HG03469 (cell line): Measurements from ENCODE around the gene RAB6A.
"Not testable (repeated sequence)": the region's sequence is repeated elsewhere in the genome, so short reads cannot be mapped to it uniquely, and the experiment has no call there.

Source experiments
- ATAC-seq: cut with Tn5 transposase; IDR thresholded peaks from one replicate; pipeline ENCODE4 v1.9.1; 2021; ENCODE audit warnings: mild to moderate bottlenecking, moderate library complexity, moderate number of reproducible peaks; ENCODE audit not compliant: unreplicated experiment

Gene RAB6A

DNA sequence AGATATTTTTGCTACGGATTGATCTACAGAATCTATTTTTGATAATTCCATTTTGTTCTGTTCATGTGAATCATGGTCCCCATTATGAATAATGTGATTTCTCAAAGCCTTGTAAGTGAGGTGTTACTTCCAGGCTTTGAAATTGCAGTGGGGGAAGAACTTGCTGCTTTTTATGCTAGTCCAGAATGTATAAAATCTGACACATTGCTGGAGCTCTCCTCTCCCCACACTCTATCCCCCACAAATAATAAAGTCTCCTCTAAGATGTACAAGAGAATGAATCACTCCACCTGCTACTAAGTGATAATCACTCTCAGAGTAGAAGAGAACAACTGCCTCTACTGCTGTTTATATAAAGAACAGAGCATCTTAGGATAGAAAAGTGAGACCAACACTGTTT, 5.9 kb upstream of the RAB6A start:
- ATAC-seq, result no peak

GRCh38 chr11:73762732-73763131, 1.9 kb upstream of the RAB6A start:
- ATAC-seq, result no peak

DNA sequence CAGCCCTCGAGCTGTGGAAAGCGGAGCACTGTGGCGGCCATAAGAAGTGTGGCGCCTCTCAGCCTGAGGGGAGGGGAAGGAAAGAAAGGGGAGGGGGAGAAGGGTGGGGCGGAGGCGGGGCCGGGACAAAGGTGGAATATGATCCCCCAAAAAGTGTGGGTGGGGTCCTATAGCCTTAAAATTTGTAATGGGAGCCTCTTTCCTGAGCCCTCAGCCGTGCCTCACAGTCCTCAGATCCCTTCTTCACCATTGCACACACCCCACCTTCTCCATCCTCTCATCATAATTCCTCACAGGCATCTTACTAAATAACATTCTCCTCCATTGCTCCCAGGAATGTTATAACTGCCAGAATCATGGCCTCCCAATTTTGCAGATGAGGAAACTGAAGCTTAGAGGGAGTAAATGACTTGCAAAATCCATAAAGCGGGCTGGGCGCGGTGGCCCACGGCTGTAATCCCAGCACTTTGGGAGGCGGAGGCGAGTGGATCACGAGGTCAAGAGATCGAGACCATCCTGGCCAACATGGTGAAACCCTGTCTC, 600 bp upstream of the RAB6A start:
- no peak for ATAC-seq

GRCh38 chr11:73760135-73760678, 667 bp downstream of the RAB6A start:
- ATAC-seq, result no peak

DNA sequence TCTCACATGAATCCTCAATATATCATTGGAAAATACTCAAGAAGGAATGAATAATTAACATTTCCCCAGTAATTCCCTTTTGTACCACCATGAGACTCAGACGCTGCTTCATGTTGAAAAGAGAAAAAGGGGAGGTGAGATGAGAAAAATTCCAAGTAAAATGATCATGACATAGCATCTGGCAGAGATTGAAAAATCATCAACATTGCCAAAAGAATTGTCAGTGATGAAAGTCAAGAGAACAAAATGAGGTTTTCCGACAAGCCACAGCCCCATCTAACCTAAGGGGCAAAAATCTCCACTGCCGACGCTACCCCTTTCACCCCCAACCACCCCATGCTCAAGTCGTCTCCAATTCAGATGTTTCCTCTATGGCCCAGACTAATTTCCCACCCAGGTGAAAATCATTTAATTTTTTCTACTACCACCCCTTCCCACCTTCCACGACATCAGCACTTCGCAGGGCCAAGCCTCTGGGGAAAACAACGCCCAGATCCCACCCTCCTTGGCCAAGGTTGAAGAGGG, 1.2 kb downstream of the RAB6A start:
- no peak for ATAC-seq

- ATAC-seq, result no peak
Observed at GRCh38 chr11:73758451-73758850, 2.4 kb downstream of the RAB6A start.

DNA sequence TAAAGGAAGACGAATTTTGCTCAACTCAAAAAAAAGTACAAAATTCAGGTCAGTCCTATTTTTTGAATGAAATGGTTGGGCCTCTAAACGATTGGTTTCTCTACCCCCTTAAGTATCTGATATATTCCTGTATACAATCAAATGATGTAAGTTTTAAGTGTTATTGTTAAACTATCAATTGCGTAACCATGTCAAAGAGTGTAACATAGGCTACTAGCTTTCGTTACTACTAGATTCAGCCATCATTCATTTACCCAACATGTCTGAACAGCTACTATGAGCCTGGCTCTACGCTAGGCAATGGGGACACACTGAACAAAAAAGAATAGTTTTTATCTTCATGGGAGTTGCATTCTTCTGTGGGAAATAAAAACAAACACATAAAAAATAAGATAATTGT, 3.3 kb downstream of the RAB6A start:
- ATAC-seq, result no peak

DNA sequence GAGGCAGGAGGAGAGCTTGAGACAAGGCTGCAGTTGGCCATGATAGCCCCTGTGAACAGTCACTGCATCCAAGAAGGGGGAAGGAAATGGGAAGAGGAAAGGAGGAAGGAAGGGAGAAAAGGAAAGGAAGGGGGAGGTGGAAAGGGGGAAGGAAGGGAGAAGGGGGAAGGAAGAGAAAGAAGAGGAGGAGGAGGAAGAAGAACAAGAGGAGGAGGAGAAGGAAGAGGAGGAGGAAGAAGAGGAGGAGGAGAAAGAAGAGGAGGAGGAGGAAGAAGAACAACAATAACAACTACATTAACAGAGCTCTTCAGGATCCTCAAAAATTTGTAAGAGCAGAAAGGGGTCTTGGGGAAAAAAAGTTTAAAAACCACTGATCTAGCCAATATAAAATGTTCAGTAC, 5.2 kb downstream of the RAB6A start:
- ATAC-seq, result no peak

DNA sequence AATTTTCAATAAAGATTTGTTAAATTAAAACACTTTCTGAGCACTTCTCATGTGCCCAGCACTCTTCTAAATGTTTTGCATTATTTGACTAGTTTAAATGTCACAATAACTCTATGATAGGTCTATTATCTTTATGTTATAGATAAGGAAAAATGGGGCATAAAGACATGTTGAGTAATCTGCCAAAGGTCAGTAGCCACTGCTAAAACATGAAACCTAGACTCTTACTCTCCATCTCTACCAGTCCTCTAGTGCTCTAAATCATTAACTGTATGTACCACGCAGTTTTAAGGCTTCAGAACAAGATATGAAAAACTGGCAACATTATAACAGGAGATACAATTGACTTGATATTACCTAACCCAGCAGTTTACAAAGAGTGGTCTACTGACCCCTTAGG, 6.9 kb downstream of the RAB6A start:
- ATAC-seq, result no peak

DNA sequence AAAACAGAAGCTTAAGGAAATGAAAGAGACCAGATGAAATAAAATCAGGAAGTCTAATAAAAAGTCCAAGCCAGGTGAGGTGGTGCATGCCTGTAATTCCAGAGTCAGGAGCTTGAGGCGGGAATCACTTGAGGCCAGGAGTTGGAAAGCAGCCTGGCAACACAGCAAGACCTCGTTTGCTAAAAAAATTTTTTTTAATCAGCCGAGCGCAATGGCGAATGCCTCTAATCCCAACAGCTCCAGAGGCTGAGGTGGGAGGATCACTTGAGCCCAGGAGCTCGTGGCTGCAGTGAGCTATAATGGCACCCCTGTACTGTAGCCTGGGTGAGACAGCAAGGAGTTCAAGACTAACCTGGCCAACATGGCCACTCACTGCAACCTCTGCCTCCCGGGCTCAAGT, 8.0 kb downstream of the RAB6A start:
- no peak for ATAC-seq

DNA sequence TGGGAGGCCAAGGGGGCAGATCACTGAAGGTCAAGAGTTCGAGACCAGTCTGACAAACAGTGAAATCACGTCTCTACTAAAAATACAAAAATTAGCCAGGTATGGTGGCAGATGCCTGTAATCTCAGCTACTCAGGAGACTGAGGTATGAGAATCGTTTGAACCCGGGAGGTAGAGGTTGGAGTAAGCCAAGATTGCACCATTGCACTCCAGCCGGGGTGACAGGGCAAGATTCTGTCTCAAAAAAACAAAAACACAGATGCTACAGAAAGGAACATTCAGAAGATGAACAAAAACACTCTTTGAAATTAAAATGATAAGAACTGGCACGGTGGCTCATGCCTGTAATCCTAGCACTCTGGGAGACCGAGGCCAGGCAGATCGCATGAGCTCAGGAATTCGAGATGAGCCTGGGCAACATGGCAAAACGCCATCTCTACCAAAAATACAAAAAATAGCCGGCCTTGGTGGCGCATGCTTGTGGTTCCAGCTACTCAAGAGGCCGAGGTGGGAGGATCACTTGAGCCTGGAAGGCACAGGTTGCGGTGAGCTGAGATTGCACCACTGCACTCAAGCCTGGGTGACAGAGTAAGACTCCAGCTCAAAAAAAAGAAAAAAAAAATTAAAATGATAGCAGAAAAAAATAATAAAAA, 8.5 kb downstream of the RAB6A start:
- no peak for ATAC-seq

GRCh38 chr11:73750862-73751261, 10.0 kb downstream of the RAB6A start:
- ATAC-seq, result not testable (repeated sequence)

DNA sequence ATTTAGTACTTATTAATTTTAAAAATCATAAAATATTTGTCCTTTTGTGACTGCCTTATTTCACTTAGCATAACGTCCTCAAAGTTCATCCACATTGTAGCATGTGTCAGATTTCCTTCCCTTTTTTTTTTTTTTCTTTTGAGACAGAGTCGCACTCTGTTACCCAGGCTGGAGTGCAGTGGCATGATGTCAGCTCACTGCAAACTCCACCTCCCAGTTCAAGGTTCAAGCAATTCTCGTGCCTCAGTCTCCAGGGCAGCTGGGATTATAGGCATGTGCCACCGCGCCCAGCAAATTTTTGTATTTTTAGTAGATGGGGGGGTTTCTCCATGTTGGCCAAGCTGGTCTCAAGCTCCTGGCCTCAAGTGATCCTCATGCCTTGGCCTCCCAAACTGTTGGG, 10.6 kb downstream of the RAB6A start:
- no peak for ATAC-seq

DNA sequence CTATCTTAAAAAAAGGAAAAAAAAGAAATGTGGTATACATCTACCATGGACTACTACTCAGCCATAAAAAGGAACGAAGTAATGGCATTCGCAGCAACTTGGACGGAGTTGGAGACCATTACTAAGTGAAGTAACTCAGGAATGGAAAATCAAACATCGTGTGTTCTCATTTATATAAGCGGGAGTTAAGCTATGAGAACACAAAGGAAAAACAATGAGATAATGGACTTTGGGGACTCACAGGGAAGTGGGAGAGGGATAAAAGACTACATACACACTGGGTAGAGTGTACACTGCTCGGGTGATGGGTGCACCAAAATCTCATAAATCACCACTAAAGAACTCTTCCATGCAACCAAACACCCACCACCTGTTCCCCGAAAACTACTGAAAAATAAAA, 11.8 kb downstream of the RAB6A start:
- no peak for ATAC-seq

GRCh38 chr11:73748300-73748699, 12.6 kb downstream of the RAB6A start:
- no peak for ATAC-seq

DNA sequence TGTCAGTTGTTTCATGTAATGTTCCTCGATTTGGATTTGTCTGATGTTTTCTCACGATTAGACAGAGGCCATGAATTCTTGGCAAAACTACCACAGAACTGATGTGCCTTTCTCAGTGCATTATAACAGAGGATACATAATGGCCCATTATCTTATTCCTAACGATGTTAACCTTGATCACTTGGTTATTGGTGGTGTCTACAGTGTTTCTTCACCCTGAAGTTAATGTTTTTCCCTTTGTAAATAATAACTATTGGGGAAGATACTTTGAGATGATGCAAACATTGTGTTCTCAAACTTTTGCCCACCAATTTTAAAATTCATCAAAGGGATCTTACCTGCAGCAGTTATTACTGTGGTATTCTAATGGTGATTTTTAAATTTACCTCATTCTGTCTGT, 13.1 kb downstream of the RAB6A start:
- no peak for ATAC-seq

DNA sequence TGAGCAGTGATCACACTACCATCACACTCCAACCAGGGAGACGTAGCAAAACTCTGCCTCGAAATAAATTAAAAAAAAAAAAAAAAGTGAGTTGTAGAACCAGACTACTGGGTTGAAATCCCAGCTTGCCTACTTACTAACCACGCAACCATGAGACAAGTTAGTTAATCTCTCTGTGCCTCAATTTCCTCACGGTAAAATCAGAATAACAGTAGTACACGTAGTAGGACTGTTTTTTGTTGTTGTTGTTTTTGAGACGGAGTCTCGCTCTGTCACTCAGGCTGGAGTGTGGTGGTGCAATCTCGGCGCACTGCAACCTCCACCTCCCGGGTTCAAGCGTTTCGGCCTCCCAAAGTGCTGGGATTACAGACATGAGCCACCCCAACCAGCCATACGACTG, 14.2 kb downstream of the RAB6A start:
- no peak for ATAC-seq

DNA sequence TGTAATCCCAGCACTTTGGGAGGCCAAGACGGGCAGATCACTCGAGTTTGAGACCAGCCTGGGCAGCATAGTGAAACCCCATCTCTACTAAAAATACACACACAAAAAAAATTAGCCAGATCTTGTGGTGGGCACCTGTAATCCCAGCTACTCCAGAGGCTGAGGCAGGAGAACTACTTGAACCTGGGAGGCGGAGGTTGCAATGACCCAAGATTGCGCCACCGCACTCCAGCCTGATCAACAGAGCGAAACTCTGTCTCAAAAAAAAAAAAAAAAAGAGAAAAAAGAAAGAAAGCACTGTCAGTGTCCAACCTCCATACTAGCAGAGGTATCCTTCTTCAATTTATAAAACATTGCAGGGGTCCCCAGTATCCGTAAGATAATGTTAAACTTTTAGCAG, 17.8 kb downstream of the RAB6A start:
- no peak for ATAC-seq

GRCh38 chr11:73735959-73736358, 24.9 kb downstream of the RAB6A start:
- not testable (repeated sequence) for ATAC-seq

GRCh38 chr11:73734993-73735392, 25.9 kb downstream of the RAB6A start:
- ATAC-seq, result no peak

GRCh38 chr11:73734011-73734410, 26.9 kb downstream of the RAB6A start:
- ATAC-seq, result not testable (repeated sequence)

- ATAC-seq, result not testable (repeated sequence)
Observed at GRCh38 chr11:73732936-73733335, 27.9 kb downstream of the RAB6A start.
